Stimulated activated CD4-positive, alpha-beta T cell treated with anti-CD3 and anti-CD28 coated beads, Interleukin-12 subunit alpha, Interleukin-12 subunit beta, amount 100 ng/mL, for 24 hours (primary cell): Measurements from ENCODE around the gene VSIG8.
A peak's percentile ranks its signal among the peaks of the same experiment; 100 is the strongest.
"Not testable (repeated sequence)": the region's sequence is repeated elsewhere in the genome, so short reads cannot be mapped to it uniquely, and the experiment has no call there.

ENCODE experiments used
- DNase-seq, 2 experiments: peaks; one replicate each; pipeline ENCODE4 v3.0.0-alpha.2; 2020; ENCODE audit warnings: low read depth in 2 of 2

Gene VSIG8

GRCh38 chr1:159862557-159862956 is at the start of gene VSIG8:
VSIG8 (minus strand) TSS chr1:159862657; CDS start chr1:159862521, 136 bp downstream.
- DNase-seq: no peak

- no peak for DNase-seq
Observed at GRCh38 chr1:159911326-159912070, 49.0 kb upstream of the VSIG8 start.

- DNase-seq: no peak
Observed at GRCh38 chr1:159908031-159908940, 45.8 kb upstream of the VSIG8 start.

GRCh38 chr1:159906960-159907359 is 44.5 kb upstream of the VSIG8 start:
- no peak for DNase-seq

GRCh38 chr1:159904036-159904435 is 41.6 kb upstream of the VSIG8 start:
- not testable (repeated sequence) for DNase-seq

GRCh38 chr1:159902541-159902940 is 40.1 kb upstream of the VSIG8 start:
- no peak for DNase-seq

- no peak for DNase-seq
Observed at GRCh38 chr1:159900755-159901360, 38.4 kb upstream of the VSIG8 start.

- no peak for DNase-seq
Observed at GRCh38 chr1:159900086-159900680, 37.7 kb upstream of the VSIG8 start, which contains the start of gene CFAP45. CFAP45 (minus strand) TSS chr1:159900165; CDS start chr1:159900098, 67 bp downstream.

- DNase-seq: not testable (repeated sequence)
Observed at GRCh38 chr1:159899634-159900033, 37.2 kb upstream of the VSIG8 start.

- DNase-seq: no peak
Observed at GRCh38 chr1:159898527-159898926, 36.1 kb upstream of the VSIG8 start.

GRCh38 chr1:159897962-159898361 is 35.5 kb upstream of the VSIG8 start:
- DNase-seq: no peak

GRCh38 chr1:159896546-159896930 is 34.1 kb upstream of the VSIG8 start:
- no peak for DNase-seq

GRCh38 chr1:159895836-159896545 is 33.5 kb upstream of the VSIG8 start:
- DNase-seq: no peak

- DNase-seq: no peak
Observed at GRCh38 chr1:159895286-159895685, 32.8 kb upstream of the VSIG8 start.

- DNase-seq: no peak
Observed at GRCh38 chr1:159892944-159893343, 30.5 kb upstream of the VSIG8 start.

GRCh38 chr1:159891275-159892157 is 29.1 kb upstream of the VSIG8 start:
- DNase-seq: peak; percentile 51 to 63

- no peak for DNase-seq
Observed at GRCh38 chr1:159890390-159890789, 27.9 kb upstream of the VSIG8 start.

GRCh38 chr1:159889821-159890252 is 27.4 kb upstream of the VSIG8 start:
- DNase-seq: no peak

- DNase-seq: no peak
Observed at GRCh38 chr1:159889202-159889601, 26.7 kb upstream of the VSIG8 start.

GRCh38 chr1:159884296-159884695 is 21.8 kb upstream of the VSIG8 start:
- no peak for DNase-seq
